Measurements from ENCODE around the gene NDUFB8. TPM values are rescaled to one million over a fixed set of nuclear protein-coding genes. Genes with fewer than 3 reads are reported as not detected.

The NDUFB8 gene
- total and polyA plus RNA-seq, 8 donors = 35.5 to 156 (median 58.6) TPM

GRCh38 chr10:100477970-100478369 is 51.7 kb downstream of the NDUFB8 start:
- 34 to 42% methylated on average over 5 of the region's 5 CpGs for WGBS, 2 donors
- no peak overlapping the region for H3K4me3 ChIP-seq

More at GRCh38 chr10:100477970-100478369, 51.7 kb downstream of the NDUFB8 start:
- intact Hi-C loops (cut with DNase I) = no loop called here
- DNase-seq = no peak
- TF ChIP-seq, protein P1, sequence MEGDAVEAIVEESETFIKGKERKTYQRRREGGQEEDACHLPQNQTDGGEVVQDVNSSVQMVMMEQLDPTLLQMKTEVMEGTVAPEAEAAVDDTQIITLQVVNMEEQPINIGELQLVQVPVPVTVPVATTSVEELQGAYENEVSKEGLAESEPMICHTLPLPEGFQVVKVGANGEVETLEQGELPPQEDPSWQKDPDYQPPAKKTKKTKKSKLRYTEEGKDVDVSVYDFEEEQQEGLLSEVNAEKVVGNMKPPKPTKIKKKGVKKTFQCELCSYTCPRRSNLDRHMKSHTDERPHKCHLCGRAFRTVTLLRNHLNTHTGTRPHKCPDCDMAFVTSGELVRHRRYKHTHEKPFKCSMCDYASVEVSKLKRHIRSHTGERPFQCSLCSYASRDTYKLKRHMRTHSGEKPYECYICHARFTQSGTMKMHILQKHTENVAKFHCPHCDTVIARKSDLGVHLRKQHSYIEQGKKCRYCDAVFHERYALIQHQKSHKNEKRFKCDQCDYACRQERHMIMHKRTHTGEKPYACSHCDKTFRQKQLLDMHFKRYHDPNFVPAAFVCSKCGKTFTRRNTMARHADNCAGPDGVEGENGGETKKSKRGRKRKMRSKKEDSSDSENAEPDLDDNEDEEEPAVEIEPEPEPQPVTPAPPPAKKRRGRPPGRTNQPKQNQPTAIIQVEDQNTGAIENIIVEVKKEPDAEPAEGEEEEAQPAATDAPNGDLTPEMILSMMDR (IDR thresholded peaks at IDR 0.05) = no peak
- Histone ChIP-seq H3K36me3 (no peaks in the 10 kb centered on the region), H3K27ac (no peak overlapping the region), H3K9me3 (no peaks in the 10 kb centered on the region), H3K4me1 (peaks cover 0 to 6% (median 0%) of the 10 kb centered on the region in 3 donors), H3K27me3 (no peaks in the 10 kb centered on the region)
- FAIRE-seq = no peak
- no peak for ATAC-seq

Other genes with a start within 250 kb of the NDUFB8 start
- gene BLOC1S2, start 243.2 kb downstream of the NDUFB8 start, total RNA-seq = 10 to 100 TPM; 11.7 to 18.6 (median 13.4) TPM
- gene BLOC1S2, start 243.2 kb downstream of the NDUFB8 start, polyA plus RNA-seq = 10 to 100 TPM; 14.0 to 30.4 TPM
- not detected for gene PKD2L1, start 199.6 kb downstream of the NDUFB8 start, total RNA-seq
- gene PKD2L1, start 199.6 kb downstream of the NDUFB8 start, polyA plus RNA-seq = under 1 TPM; 0.11 to 0.54 TPM
- gene SCD, start 182.6 kb downstream of the NDUFB8 start, total RNA-seq = 10 to 100 TPM in 3 of 6 donors, 1 to 10 TPM in 3; 1.9 to 87.6 (median 9.7) TPM
- gene SCD, start 182.6 kb downstream of the NDUFB8 start, polyA plus RNA-seq = 10 to 100 TPM; 10.9 to 30.1 TPM
- under 1 TPM; 0.14 to 0.59 (median 0.36) TPM for gene WNT8B, start 66.9 kb downstream of the NDUFB8 start, total RNA-seq
- gene WNT8B, start 66.9 kb downstream of the NDUFB8 start, polyA plus RNA-seq = under 1 TPM; 0.08 to 0.14 TPM
- 1 to 10 TPM; 1.8 to 4.2 (median 2.2) TPM for gene SEC31B, start 10.0 kb downstream of the NDUFB8 start, total RNA-seq
- gene SEC31B, start 10.0 kb downstream of the NDUFB8 start, polyA plus RNA-seq = 10 to 100 TPM in 1 of 2 donors, 1 to 10 TPM in 1; 7.1 to 14.4 TPM
- 10 to 100 TPM; 13.3 to 21.8 (median 16.3) TPM for gene HIF1AN, start 6.1 kb upstream of the NDUFB8 start, total RNA-seq
- gene HIF1AN, start 6.1 kb upstream of the NDUFB8 start, polyA plus RNA-seq = 1 to 10 TPM; 6.3 to 7.3 TPM
- gene PAX2, start 215.7 kb upstream of the NDUFB8 start, total RNA-seq = under 1 TPM; 0.18 to 0.42 (median 0.26) TPM
- gene PAX2, start 215.7 kb upstream of the NDUFB8 start, polyA plus RNA-seq = under 1 TPM; 0.07 to 0.49 TPM